Uterus (tissue), 4 donors: ENCODE measurements around the gene TFF1. TPM values are rescaled to one million over a fixed set of nuclear protein-coding genes. Genes with fewer than 3 reads are reported as not detected.

Experiments
- DNase-seq, 2 donors: peaks; one replicate each; pipeline ENCODE4 v3.0.0-alpha.2; 2019 to 2020
- H3K27ac ChIP-seq, 2 donors: fragments of 200-600 bp; sonication (generic); 1 replicate in 1 of 2; 2 replicates in 1 of 2; pipeline ENCODE4 v1.5.1; 2016 to 2018
- H3K27me3 ChIP-seq, 2 donors: fragments of 200-600 bp; sonication (generic); one replicate each; pipeline ENCODE4 v1.5.1; 2018 to 2019; ENCODE audit warnings: control low read depth in 1 of 2
- H3K36me3 ChIP-seq, 2 donors: fragments of 200-600 bp; sonication (generic); one replicate each; pipeline ENCODE4 v1.5.1; 2019; ENCODE audit warnings: control low read depth in 1 of 2
- H3K4me1 ChIP-seq, 2 donors: fragments of 200-600 bp; sonication (generic); one replicate each; pipeline ENCODE4 v1.5.1; 2018 to 2019; ENCODE audit warnings: control low read depth in 1 of 2
- H3K4me3 ChIP-seq, 2 donors: fragments of 200-600 bp; sonication (generic); 1 replicate in 1 of 2; 2 replicates in 1 of 2; pipeline ENCODE4 v1.5.1; 2018 to 2019; ENCODE audit warnings: mild to moderate bottlenecking in 1 of 2
- H3K9me3 ChIP-seq, 2 donors: fragments of 200-600 bp; sonication (generic); one replicate each; pipeline ENCODE4 v1.5.1; 2019; ENCODE audit warnings: control low read depth in 1 of 2
- POLR2A ChIP-seq, 2 donors: fragments of 450-650 bp; IDR thresholded peaks; one replicate each; pipeline ENCODE4 v1.6.1; 2016; ENCODE audit warnings: antibody characterized with exemption in 2 of 2, mild to moderate bottlenecking in 1 of 2, moderate library complexity in 1 of 2
- intact Hi-C: fragments of 100-400 bp; cut with DNase I; formaldehyde crosslinking; loops from one replicate; pipeline ENCODE4 v1.15.1; 2023; ENCODE audit warnings: low total_unique reads
- total RNA-seq, 4 donors: library from RNA; depleted of rRNA in 3 of 4; stranded (reverse); fragments of >200 nt in 3 of 4; gene quantifications; one replicate each; pipeline versions ENCODE4 v1.1.0 to v1.2.4, GENCODE V29; 2014 to 2023
- TF ChIP-seq, protein P1 (sequence below), 4 experiments: fragments of 200-600 bp in 2 of 4; fragments of 450-650 bp in 2 of 4; sonication (generic) in 2 of 4; IDR thresholded peaks; one replicate each; pipeline ENCODE4 v1.5.1; 2016 to 2019; ENCODE audit warnings: antibody characterized with exemption in 4 of 4, mild to moderate bottlenecking in 2 of 4, moderate library complexity in 1 of 4
- donor health status: DM: yes; HTN: yes; CAD: no.

The TFF1 gene
- total RNA-seq, 4 donors from 2014 or later, result not detected

DNA sequence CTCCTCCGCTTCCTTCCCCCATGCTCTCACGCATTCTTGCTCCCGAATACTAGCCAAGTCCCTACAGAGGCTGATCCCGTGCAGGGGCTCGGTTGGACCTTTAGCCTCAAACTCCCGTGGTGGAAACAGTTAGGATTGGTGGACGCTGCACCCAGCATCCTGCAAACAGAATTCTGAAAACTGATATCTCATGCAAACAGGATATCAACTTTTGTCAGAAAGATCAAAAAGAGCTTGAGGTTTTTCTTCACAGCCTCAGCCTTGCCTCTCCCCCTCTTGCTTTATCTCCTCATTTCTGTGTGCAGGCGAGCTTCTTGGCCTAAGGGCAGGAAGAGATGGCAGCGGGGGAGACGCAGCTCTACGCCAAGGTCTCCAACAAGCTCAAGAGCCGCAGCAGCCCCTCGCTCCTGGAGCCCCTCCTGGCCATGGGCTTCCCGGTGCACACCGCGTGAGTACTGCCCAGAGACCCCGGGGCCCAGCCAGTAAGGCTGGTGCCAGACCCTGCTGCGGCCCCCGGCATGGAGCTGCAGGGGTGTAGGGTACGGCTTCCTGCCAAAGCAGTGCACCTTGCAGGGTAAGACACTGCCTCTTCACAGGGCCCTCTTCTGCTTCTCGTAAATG is 37.4 kb upstream of the TFF1 start, which contains the start of gene UBASH3A:
UBASH3A (plus strand) TSS at position 292 of the 621 bp plus-strand sequence; CDS start at position 336, 44 bp downstream.
- Histone ChIP-seq H3K4me3 (no peak within 1 kb of the TSS), H3K9me3 (no peaks in the 10 kb centered on the region), H3K4me1 (no peaks in the 10 kb centered on the region), H3K27me3 (no peaks in the 10 kb centered on the region), H3K27ac (no peak within 1 kb of the TSS), H3K36me3 (no peaks in the 10 kb centered on the region)
- no peak for TF ChIP-seq POLR2A (IDR thresholded peaks at IDR 0.05)
- DNase-seq, result no peak
- intact Hi-C loops, result no loop called here

DNA sequence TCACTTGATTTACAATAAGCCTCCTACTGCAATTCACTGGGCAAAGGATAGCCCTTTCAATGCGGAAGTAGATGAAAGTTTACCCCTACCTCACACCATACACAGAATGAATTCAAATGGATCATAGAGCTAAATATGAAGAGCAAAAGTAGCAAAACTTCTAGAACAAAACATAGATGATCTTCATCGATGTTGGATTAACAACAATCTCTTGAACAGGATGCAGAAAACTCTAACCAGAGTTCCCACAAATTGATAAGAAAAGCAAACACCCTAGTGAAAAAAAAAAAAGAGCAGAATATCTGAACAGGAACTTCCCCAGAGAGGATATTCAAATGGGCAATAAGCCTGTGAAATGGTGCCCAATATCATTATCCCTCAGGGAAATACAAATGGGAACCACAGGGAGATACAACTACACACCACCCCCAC is 35.5 kb upstream of the TFF1 start:
- no peak for TF ChIP-seq POLR2A (IDR thresholded peaks at IDR 0.05)
- TF ChIP-seq, protein P1, sequence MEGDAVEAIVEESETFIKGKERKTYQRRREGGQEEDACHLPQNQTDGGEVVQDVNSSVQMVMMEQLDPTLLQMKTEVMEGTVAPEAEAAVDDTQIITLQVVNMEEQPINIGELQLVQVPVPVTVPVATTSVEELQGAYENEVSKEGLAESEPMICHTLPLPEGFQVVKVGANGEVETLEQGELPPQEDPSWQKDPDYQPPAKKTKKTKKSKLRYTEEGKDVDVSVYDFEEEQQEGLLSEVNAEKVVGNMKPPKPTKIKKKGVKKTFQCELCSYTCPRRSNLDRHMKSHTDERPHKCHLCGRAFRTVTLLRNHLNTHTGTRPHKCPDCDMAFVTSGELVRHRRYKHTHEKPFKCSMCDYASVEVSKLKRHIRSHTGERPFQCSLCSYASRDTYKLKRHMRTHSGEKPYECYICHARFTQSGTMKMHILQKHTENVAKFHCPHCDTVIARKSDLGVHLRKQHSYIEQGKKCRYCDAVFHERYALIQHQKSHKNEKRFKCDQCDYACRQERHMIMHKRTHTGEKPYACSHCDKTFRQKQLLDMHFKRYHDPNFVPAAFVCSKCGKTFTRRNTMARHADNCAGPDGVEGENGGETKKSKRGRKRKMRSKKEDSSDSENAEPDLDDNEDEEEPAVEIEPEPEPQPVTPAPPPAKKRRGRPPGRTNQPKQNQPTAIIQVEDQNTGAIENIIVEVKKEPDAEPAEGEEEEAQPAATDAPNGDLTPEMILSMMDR (IDR thresholded peaks at IDR 0.05), result no peak
- H3K4me3 ChIP-seq, result no peak overlapping the region
- no peak overlapping the region for H3K27ac ChIP-seq
- no peaks in the 10 kb centered on the region for H3K27me3 ChIP-seq
- intact Hi-C loops, result no loop called here
- H3K9me3 ChIP-seq, result no peaks in the 10 kb centered on the region
- H3K36me3 ChIP-seq, result no peaks in the 10 kb centered on the region
- no peak for DNase-seq
- H3K4me1 ChIP-seq, result no peaks in the 10 kb centered on the region

DNA sequence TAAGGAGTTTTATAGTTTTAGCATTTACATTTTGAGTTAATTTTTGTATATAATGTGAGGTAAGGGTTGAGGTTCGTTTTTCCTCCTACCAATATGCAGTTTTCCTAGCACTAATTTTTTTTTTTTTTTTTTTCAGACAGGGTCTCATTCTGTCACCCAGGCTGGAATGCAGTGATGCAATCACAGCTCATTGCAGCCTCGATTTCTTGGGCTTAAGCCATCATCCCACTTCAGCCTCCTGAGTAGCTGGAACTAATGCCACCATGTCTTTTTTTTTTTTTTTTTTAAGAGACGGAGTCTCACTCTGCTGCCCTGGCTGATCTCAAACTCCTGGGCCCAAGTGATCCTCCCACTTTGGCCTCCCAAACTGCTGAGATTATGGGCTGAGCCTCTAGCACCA is 34.8 kb upstream of the TFF1 start:
- DNase-seq, result no peak
- Histone ChIP-seq H3K4me3 (no peak overlapping the region), H3K4me1 (no peaks in the 10 kb centered on the region), H3K27me3 (no peaks in the 10 kb centered on the region), H3K36me3 (no peaks in the 10 kb centered on the region), H3K9me3 (no peaks in the 10 kb centered on the region), H3K27ac (no peak overlapping the region)
- TF ChIP-seq POLR2A (IDR thresholded peaks at IDR 0.05), result no peak
- TF ChIP-seq, protein P1 (IDR thresholded peaks at IDR 0.05), result no peak
- intact Hi-C loops, result no loop called here

DNA sequence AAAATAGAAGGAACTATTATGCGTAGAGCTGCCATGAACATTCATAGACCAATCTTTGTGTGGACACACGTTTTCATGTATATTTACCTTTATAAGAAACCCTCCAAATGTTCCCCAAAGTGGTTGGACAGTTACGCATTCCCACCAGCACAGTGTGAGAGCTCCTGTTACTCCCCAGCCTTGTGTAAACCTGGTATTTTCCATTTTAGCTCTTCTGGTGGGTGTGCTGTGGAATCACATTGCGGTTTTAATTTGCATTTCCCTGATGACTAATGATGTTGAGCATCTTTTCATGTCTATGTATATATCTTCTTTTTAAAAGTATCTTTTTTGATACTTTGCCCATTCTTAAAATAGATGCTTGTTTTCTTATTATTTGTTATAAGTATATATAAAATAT is 34.2 kb upstream of the TFF1 start:
- intact Hi-C loops, result no loop called here
- no peak overlapping the region for H3K27ac ChIP-seq
- H3K9me3 ChIP-seq, result no peaks in the 10 kb centered on the region
- no peak for DNase-seq
- H3K4me3 ChIP-seq, result no peak overlapping the region
- TF ChIP-seq POLR2A (IDR thresholded peaks at IDR 0.05), result no peak
- TF ChIP-seq, protein P1 (IDR thresholded peaks at IDR 0.05), result no peak
- H3K4me1 ChIP-seq, result no peaks in the 10 kb centered on the region
- H3K36me3 ChIP-seq, result no peaks in the 10 kb centered on the region
- H3K27me3 ChIP-seq, result no peaks in the 10 kb centered on the region

DNA sequence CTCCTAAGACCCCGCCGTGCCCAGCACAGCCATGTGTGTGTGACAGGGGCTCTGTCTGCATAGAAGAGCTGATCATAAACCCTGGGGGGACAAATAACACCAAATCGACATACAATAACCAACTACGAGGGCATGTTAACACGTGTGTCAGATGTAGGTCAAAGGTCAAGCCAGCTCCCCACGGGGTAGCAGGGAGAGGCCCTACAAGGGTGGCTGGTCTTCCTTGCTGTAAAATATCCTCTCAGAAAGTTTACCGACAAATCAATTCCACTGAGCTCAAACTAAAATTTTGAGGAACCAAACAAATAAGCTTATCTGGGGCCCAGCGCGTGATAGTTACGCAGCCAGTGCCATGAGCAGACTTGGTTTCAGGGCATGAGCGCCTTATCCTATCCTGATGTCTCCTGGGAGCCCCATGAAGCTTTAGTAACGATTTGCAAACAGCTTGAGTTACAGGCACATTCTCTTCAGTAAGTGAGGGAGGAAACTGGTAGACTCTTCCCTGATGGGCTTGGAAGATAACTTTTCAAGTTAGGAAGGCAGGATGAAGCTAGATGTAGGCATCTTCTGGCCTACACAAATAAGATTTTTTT is 32.2 kb upstream of the TFF1 start:
- Histone ChIP-seq H3K9me3 (no peaks in the 10 kb centered on the region), H3K4me1 (no peaks in the 10 kb centered on the region), H3K4me3 (no peak overlapping the region), H3K36me3 (no peaks in the 10 kb centered on the region), H3K27me3 (no peaks in the 10 kb centered on the region), H3K27ac (no peak overlapping the region)
- no peak for TF ChIP-seq POLR2A (IDR thresholded peaks at IDR 0.05)
- intact Hi-C loops, result no loop called here
- DNase-seq, result no peak

DNA sequence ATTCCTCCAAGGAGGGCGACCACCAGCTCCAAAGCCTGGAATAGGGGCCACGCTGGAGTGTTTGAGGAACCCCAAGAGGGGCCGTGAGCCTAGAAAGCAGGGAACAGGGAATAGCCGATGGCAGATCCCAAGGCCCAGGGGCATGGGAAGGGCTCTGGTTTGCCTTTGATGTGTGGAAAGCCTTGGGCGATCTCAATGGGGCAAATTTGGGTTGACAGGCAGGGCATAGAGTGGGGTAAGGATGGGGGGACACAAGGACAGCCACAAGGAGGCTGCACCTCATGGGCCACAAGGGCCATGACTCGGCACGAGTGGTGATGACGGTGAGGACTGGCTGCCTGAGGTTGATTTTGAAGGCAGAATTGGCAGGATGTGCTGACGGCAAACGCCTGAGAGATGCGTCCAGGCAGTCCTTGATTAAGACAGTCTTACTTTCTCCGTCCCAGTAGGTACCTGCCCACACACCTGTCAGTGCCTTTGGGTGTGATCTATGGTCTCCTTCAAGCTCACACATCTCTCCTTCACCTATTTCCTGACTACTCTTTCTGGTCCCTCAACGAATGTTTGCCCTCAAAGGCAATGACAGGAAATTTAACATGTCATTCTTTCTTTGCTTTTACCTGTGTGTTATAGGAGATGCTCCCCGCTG is 31.5 kb upstream of the TFF1 start:
- no peak overlapping the region for H3K4me3 ChIP-seq
- no peaks in the 10 kb centered on the region for H3K36me3 ChIP-seq
- no peaks in the 10 kb centered on the region for H3K9me3 ChIP-seq
- intact Hi-C loops, result no loop called here
- no peaks in the 10 kb centered on the region for H3K27me3 ChIP-seq
- TF ChIP-seq, protein P1 (IDR thresholded peaks at IDR 0.05), result no peak
- TF ChIP-seq POLR2A (IDR thresholded peaks at IDR 0.05), result no peak
- no peaks in the 10 kb centered on the region for H3K4me1 ChIP-seq
- no peak overlapping the region for H3K27ac ChIP-seq
- DNase-seq, result no peak
